ENCODE results near the gene IRX5.

DNA sequence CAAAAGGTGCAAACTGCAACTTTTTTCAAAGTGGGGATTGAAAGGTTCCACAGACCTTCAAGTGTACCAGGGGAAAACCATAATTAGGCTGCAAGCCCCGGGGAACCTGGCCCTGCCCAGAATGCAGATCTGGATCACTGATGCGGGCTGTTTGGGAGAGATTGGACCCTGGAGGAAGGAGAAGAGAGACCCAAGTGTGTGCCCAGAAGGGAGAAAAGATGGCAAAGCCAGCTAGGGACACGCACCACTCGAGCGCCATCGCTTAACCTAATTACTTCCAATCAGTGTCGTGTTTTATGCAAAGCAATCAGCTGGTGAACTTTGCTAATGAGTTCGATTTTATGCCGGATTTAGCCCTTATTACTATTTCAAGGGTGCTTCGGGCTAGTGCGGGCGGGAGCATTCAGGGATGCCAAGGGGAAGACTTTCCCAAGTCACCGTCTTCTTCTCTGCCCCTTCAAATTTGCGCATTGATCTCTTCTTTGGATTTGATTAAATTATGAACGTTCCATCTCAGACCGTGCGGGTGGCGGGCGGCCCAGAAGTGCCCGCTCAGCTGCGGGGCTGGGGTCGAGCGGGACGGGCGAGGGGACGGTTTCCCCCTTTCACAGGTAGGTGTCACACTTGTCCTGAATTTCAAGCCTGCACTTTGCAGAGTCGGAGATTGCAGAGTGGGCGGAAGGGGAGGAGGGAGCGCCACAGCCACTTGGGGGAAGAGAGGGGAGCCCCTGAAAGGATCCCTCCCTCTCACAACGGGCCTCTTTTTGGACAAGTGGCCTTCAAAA is 4.0 kb downstream of the IRX5 start:
- TF ChIP-seq, protein P1, sequence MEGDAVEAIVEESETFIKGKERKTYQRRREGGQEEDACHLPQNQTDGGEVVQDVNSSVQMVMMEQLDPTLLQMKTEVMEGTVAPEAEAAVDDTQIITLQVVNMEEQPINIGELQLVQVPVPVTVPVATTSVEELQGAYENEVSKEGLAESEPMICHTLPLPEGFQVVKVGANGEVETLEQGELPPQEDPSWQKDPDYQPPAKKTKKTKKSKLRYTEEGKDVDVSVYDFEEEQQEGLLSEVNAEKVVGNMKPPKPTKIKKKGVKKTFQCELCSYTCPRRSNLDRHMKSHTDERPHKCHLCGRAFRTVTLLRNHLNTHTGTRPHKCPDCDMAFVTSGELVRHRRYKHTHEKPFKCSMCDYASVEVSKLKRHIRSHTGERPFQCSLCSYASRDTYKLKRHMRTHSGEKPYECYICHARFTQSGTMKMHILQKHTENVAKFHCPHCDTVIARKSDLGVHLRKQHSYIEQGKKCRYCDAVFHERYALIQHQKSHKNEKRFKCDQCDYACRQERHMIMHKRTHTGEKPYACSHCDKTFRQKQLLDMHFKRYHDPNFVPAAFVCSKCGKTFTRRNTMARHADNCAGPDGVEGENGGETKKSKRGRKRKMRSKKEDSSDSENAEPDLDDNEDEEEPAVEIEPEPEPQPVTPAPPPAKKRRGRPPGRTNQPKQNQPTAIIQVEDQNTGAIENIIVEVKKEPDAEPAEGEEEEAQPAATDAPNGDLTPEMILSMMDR (IDR thresholded peaks at IDR 0.05): no peak
- TF ChIP-seq POLR2AphosphoS5 (IDR thresholded peaks at IDR 0.05) (no peak), POLR2A (IDR thresholded peaks at IDR 0.05) (no peak)

Data from stomach (tissue), 4 donors.